Stimulated activated CD4-positive, alpha-beta T cell treated with anti-CD3 and anti-CD28 coated beads, Interleukin-15, amount 100 ng/mL, for 1 hour (primary cell): Measurements from ENCODE around the gene DDB1.

Experiments
- DNase-seq, 2 donors: peaks; one replicate each; pipeline ENCODE4 v3.0.0-alpha.2; 2020; ENCODE audit warnings: low read depth in 1 of 2, low spot score in 1 of 2

The DDB1 gene

GRCh38 chr11:61336171-61336935 lies 3.4 kb upstream of the DDB1 start:
- peak; percentile 69 to 75 for DNase-seq

GRCh38 chr11:61335355-61335710 lies 2.4 kb upstream of the DDB1 start:
- DNase-seq, result no peak

- no peak for DNase-seq
Observed at GRCh38 chr11:61334434-61335354, 1.8 kb upstream of the DDB1 start.

GRCh38 chr11:61333550-61334433 lies 887 bp upstream of the DDB1 start:
- no peak for DNase-seq

- DNase-seq, result no peak
Observed at GRCh38 chr11:61332281-61332796, 566 bp downstream of the DDB1 start.

DNA sequence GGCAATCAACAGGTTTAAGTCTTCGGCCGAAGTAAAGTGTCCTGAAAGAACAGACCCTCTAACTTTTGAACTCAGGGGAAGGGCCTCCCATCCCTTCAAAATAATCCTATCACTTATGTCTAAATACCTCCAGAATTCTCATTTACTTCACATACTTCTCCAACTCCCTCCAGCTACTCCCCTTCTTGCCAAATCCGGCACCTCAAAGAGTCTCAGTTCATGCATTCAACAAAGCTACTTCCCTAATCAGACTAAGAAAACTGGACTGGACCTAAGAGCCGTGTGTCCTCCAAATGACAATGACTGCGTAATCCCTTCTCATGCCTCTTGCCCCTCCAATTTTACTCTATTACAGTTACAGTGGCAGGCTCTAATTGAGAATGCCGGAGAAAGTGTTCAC lies 1.3 kb downstream of the DDB1 start:
- DNase-seq, result no peak

- no peak for DNase-seq
Observed at GRCh38 chr11:61329871-61330270, 3.0 kb downstream of the DDB1 start.

GRCh38 chr11:61328351-61328750 lies 4.6 kb downstream of the DDB1 start:
- no peak for DNase-seq

DNA sequence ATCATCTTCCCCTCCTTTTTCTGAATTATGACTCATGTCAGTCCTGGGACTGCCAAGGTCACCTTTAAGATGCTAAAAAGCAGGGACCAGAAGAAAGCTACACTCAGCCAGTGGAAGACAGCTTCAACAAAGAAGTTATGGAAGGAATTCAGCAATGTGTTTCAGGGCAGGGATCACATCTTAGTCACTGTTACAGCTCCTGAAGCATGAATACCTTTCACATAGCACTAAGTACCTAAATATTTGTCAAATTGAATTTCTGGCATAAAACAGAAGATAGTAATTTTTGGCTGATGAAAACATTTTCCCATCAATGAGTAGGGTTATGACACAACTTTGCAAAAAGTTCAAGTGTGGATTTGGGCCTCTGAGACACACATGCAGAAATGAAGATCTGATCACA lies 5.2 kb downstream of the DDB1 start:
- DNase-seq, result no peak

- DNase-seq, result no peak
Observed at GRCh38 chr11:61325649-61326414, 7.1 kb downstream of the DDB1 start.

GRCh38 chr11:61315260-61315659 lies 17.6 kb downstream of the DDB1 start:
- DNase-seq, result no peak

DNA sequence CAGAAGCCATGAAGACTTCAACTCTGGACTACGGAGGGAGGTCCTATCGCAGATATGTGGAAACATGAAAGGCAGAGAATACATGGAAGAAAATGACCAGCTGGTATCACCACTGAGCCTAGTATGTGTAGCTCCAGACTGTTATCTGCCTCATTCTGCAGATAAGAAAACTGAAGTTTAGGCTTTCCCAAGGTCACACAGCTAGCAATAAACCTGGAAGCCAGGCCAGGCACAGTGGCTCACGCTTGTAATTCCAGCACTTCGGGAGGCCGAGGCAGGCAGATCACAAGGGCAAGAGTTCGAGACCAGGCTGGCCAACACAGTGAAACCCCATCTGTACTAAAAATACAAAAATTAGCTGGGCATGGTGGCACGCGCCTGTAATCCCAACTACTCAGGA lies 22.2 kb downstream of the DDB1 start:
- DNase-seq, result no peak

DNA sequence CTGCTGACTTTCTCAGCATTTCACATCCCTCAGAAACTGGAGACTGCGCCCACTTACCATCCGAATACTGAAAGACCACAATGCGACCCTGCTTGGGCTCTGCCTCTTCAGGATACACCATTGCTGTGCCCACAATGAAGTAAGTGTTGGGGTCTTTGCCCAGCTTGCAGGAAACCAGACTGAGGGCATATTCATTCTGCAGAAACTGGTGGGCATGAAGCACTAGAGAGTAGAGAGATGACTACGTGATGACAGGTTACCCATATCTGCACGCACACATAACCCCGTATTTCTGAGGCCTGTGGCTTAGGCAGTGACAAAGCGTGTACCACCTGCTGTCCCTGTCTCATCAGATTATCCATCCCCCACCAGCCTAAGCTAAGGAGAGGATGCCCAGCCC lies 23.2 kb downstream of the DDB1 start:
- no peak for DNase-seq

GRCh38 chr11:61309141-61309540 lies 23.8 kb downstream of the DDB1 start:
- no peak for DNase-seq

GRCh38 chr11:61307354-61307753 lies 25.6 kb downstream of the DDB1 start:
- no peak for DNase-seq

DNA sequence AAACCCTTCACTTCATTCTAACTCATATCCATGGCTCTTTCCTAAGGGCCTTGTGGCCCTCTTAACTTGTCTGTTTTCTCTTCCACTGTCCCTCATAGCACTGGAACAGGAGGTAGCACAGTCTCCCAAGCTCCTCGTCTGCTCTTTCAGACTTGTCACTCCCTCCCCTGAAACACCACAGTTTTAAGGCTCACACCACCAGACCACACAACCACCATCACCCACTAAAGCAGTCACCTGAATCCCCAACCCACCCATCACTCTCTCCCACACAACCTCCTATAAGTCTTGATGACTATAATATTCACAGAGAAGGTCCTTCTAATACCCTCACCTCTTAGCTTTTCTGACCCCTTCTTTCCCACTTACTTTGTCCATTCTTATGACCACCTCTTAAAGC lies 26.7 kb downstream of the DDB1 start:
- no peak for DNase-seq

DNA sequence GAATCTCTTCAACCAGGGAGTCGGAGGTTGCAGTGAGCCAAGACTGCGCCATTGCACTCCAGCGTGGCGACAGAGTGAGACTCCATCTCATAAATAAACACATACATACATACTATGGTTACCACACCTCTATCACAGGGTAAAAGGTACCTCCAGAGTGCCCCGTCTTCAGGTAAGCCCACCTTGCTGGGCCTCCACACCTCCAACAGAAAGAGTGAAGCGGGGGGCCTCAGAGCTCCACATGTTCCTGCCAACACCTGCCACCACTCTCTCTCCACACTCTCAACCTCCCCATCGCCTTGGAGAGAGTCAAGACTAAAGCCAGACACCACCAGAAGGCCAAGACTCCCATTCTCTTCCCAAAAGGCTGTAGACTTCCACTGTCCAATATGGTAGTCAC lies 27.5 kb downstream of the DDB1 start:
- DNase-seq, result no peak

DNA sequence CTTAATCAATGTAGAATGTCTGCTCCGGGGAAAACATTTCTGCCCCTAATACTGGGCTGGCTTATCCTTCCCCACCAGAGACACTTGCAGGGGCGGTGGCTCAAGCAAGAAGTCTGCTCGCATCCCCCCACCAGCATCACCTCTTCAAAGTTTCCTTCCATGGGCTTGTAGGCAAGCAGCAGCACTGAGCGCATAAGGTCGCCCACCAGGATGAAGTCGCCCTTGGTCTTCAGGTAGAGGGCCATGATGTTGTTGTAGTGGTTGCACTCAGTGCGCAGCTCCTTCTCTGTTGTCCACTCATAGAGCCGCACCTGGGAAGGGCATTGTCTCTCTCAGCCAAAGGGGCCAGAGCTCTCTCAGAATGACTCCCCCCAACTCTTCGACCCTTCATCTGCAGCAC lies 29.2 kb downstream of the DDB1 start:
- DNase-seq, result no peak

- no peak for DNase-seq
Observed at GRCh38 chr11:61302550-61302949, 30.4 kb downstream of the DDB1 start.

- DNase-seq, result no peak
Observed at GRCh38 chr11:61298663-61299244, 34.2 kb downstream of the DDB1 start.
